HepG2 (cell line): ENCODE data around the gene EFNB1. TPM values are rescaled to one million over a fixed set of nuclear protein-coding genes. Genes with fewer than 3 reads are reported as not detected.

Experiments
- ARNT2 ChIP-seq: sonication (generic); formaldehyde crosslinking; IDR thresholded peaks from 2 replicates; pipeline ENCODE4 v1.8.0; 2022; ENCODE audit warnings: mild to moderate bottlenecking, low read depth, missing genetic modification reagents, moderate library complexity
- ATF4 ChIP-seq, 2 experiments: fragments of 450-650 bp in 1 of 2; sonication (generic) in 1 of 2; formaldehyde crosslinking; IDR thresholded peaks; 2 replicates each; pipeline versions ENCODE4 v1.5.0 to v1.8.0; 2020 to 2022; ENCODE audit warnings: mild to moderate bottlenecking in 1 of 2, missing genetic modification reagents in 1 of 2
- ATM ChIP-seq: fragments of 450-650 bp; IDR thresholded peaks from 2 replicates; pipeline ENCODE4 v1.7.1; 2017; ENCODE audit warnings: mild to moderate bottlenecking, borderline replicate concordance
- CBFB ChIP-seq: sonication (generic); formaldehyde crosslinking; IDR thresholded peaks from 2 replicates; pipeline ENCODE4 v1.4.0; 2020; ENCODE audit warnings: missing genetic modification reagents
- DR1 ChIP-seq: sonication (generic); formaldehyde crosslinking; IDR thresholded peaks from 2 replicates; pipeline ENCODE4 v1.8.0; 2021; ENCODE audit warnings: mild to moderate bottlenecking, missing genetic modification reagents, inconsistent platforms
- ELF1 ChIP-seq: sonication (generic); formaldehyde crosslinking; IDR thresholded peaks from 2 replicates; pipeline ENCODE4 v1.4.0; 2020; ENCODE audit warnings: missing genetic modification reagents
- GATAD1 ChIP-seq: IDR thresholded peaks from 2 replicates; pipeline ENCODE4 v1.6.1; 2016; ENCODE audit warnings: missing genetic modification reagents, missing compliant biosample characterization
- HNRNPLL ChIP-seq: fragments of 200-400 bp; formaldehyde crosslinking; IDR thresholded peaks from 2 replicates; pipeline ENCODE4 v1.6.1; 2017; ENCODE audit warnings: mild to moderate bottlenecking, low read depth, low read length; ENCODE audit not compliant: poor library complexity, severe bottlenecking
- PHB2 ChIP-seq: fragments of 450-650 bp; IDR thresholded peaks from 2 replicates; pipeline ENCODE4 v1.6.1; 2018; ENCODE audit not compliant: partially characterized antibody
- PHF21A ChIP-seq: sonication (generic); formaldehyde crosslinking; IDR thresholded peaks from 2 replicates; pipeline ENCODE4 v1.5.0; 2020; ENCODE audit warnings: mild to moderate bottlenecking, missing genetic modification reagents
- RBFOX2 ChIP-seq: fragments of 200-400 bp; formaldehyde crosslinking; IDR thresholded peaks from 2 replicates; pipeline ENCODE4 v1.6.1; 2017; ENCODE audit warnings: low read depth, mild to moderate bottlenecking, low read length
- SP1 ChIP-seq, 2 experiments: fragments of 450-650 bp in 1 of 2; sonication (generic) in 1 of 2; formaldehyde crosslinking in 1 of 2; IDR thresholded peaks; 2 replicates each; pipeline versions ENCODE4 v1.4.0 to v1.6.1; 2016 to 2020; ENCODE audit warnings: missing genetic modification reagents in 1 of 2
- ZFP37 ChIP-seq: sonication (generic); formaldehyde crosslinking; IDR thresholded peaks from 2 replicates; pipeline ENCODE4 v1.4.0; 2020; ENCODE audit warnings: missing genetic modification reagents, borderline replicate concordance
- ZFY ChIP-seq: sonication (generic); formaldehyde crosslinking; IDR thresholded peaks from 2 replicates; pipeline ENCODE4 v1.4.0; 2020; ENCODE audit warnings: missing genetic modification reagents
- ZMAT3 ChIP-seq: sonication (generic); formaldehyde crosslinking; conservative IDR thresholded peaks from 2 replicates; pipeline ENCODE4 v1.7.0; 2021; ENCODE audit warnings: missing genetic modification reagents
- ZNF253 ChIP-seq: sonication (generic); formaldehyde crosslinking; IDR thresholded peaks from 2 replicates; pipeline ENCODE4 v1.8.0; 2022; ENCODE audit warnings: mild to moderate bottlenecking, missing genetic modification reagents, borderline replicate concordance
- ZNF572 ChIP-seq: sonication (generic); formaldehyde crosslinking; IDR thresholded peaks from 2 replicates; pipeline ENCODE4 v1.5.1; 2020; ENCODE audit warnings: mild to moderate bottlenecking, missing genetic modification reagents
- ZSCAN5A ChIP-seq: sonication (generic); formaldehyde crosslinking; IDR thresholded peaks from 2 replicates; pipeline ENCODE4 v1.8.0; 2022; ENCODE audit warnings: mild to moderate bottlenecking, missing genetic modification reagents, borderline replicate concordance
- polyA plus RNA-seq, 8 experiments: library from polyadenylated mRNA; depleted of rRNA in 3 of 8; stranded (reverse) in 7 of 8; unstranded in 1 of 8; fragments of >200 nt; fragmentation: Illumina TruSeq in 4 of 8; extraction: Trizol in 4 of 8; gene quantifications; 2 replicates each; pipeline versions ENCODE4 v1.2.1 to v1.2.3, GENCODE V29; 2011 to 2016; ENCODE audit warnings: low read depth in 4 of 8, missing spikeins in 1 of 8, mixed read lengths in 1 of 8; ENCODE audit not compliant: insufficient read depth in 1 of 8
- total RNA-seq, 5 experiments: library from RNA; depleted of rRNA; stranded (reverse); fragments of >200 nt; fragmentation: Illumina TruSeq; extraction: Trizol; gene quantifications; 2 replicates each; pipeline ENCODE4 v1.2.3, GENCODE V29; 2016; ENCODE audit warnings: low read depth in 1 of 5
- TF ChIP-seq, protein P1 (sequence below): IDR thresholded peaks from 2 replicates; pipeline ENCODE4 v1.6.1; 2012; ENCODE audit warnings: inconsistent platforms
- TF ChIP-seq, protein P2 (sequence below): IDR thresholded peaks from 2 replicates; pipeline ENCODE4 v1.6.1; 2018; ENCODE audit warnings: missing genetic modification reagents
- TF ChIP-seq, protein P3 (sequence below): sonication (generic); formaldehyde crosslinking; IDR thresholded peaks from 2 replicates; pipeline ENCODE4 v1.8.0; 2022; ENCODE audit warnings: mild to moderate bottlenecking, missing genetic modification reagents, moderate library complexity
- TF ChIP-seq, protein P4 (sequence below): sonication (generic); formaldehyde crosslinking; IDR thresholded peaks from 2 replicates; pipeline ENCODE4 v1.5.0; 2020; ENCODE audit warnings: missing genetic modification reagents

EFNB1 gene
- total and polyA plus RNA-seq, 2 of the 13 experiments (the other 11 are each of a cell fraction or from before 2014, with no cell fraction given) = 4.0 to 4.1 TPM

- TF ChIP-seq, protein P1, sequence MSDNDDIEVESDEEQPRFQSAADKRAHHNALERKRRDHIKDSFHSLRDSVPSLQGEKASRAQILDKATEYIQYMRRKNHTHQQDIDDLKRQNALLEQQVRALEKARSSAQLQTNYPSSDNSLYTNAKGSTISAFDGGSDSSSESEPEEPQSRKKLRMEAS = peak; percentile 56; the same call in 1 of the 2 replicates
- peak; percentile 40; the same call in 1 of the 2 replicates for TF ChIP-seq ARNT2
- no peak for TF ChIP-seq SP1 (IDR thresholded peaks at IDR 0.05)
- peak; percentile 74 for TF ChIP-seq SP1 (CRISPR knock-in tag; IDR thresholded peaks at IDR 0.05)
- TF ChIP-seq, protein P2, sequence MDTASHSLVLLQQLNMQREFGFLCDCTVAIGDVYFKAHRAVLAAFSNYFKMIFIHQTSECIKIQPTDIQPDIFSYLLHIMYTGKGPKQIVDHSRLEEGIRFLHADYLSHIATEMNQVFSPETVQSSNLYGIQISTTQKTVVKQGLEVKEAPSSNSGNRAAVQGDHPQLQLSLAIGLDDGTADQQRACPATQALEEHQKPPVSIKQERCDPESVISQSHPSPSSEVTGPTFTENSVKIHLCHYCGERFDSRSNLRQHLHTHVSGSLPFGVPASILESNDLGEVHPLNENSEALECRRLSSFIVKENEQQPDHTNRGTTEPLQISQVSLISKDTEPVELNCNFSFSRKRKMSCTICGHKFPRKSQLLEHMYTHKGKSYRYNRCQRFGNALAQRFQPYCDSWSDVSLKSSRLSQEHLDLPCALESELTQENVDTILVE (CRISPR knock-in tag) = 0 out of 2 replicates have a peak, but pooled peaks have one; percentile 40
- no peak for TF ChIP-seq CBFB (CRISPR knock-in tag)
- TF ChIP-seq HNRNPLL = peak; percentile 3
- no peak for TF ChIP-seq ATM
- 0 out of 2 replicates have a peak, but pooled peaks have one; percentile 17 for TF ChIP-seq ZFY (CRISPR knock-in tag)
- peak; percentile 63 for TF ChIP-seq RBFOX2
- TF ChIP-seq DR1 (CRISPR knock-in tag) = peak; percentile 96
- no peak for TF ChIP-seq ZNF253
- TF ChIP-seq, protein P3, sequence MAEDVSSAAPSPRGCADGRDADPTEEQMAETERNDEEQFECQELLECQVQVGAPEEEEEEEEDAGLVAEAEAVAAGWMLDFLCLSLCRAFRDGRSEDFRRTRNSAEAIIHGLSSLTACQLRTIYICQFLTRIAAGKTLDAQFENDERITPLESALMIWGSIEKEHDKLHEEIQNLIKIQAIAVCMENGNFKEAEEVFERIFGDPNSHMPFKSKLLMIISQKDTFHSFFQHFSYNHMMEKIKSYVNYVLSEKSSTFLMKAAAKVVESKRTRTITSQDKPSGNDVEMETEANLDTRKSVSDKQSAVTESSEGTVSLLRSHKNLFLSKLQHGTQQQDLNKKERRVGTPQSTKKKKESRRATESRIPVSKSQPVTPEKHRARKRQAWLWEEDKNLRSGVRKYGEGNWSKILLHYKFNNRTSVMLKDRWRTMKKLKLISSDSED (CRISPR knock-in tag) = no peak
- peak; percentile 53 for TF ChIP-seq ELF1 (CRISPR knock-in tag)
- no peak for TF ChIP-seq PHB2
- TF ChIP-seq ZNF572 (CRISPR knock-in tag) = no peak
- TF ChIP-seq ZMAT3 (CRISPR knock-in tag) = 0 out of 2 replicates have a peak, but pooled peaks have one; percentile 31
- 0 out of 2 replicates have a peak, but pooled peaks have one; percentile 10 for TF ChIP-seq PHF21A
- TF ChIP-seq GATAD1 = peak; percentile 51
- no peak for TF ChIP-seq ZSCAN5A (CRISPR knock-in tag)
- TF ChIP-seq ZFP37 (CRISPR knock-in tag) = no peak
- 0 out of 4 replicates have a peak, but pooled peaks of 1 of the 2 experiments have one; percentile 18 for TF ChIP-seq ATF4 (CRISPR knock-in tag; IDR thresholded peaks at IDR 0.05)
- TF ChIP-seq, protein P4, sequence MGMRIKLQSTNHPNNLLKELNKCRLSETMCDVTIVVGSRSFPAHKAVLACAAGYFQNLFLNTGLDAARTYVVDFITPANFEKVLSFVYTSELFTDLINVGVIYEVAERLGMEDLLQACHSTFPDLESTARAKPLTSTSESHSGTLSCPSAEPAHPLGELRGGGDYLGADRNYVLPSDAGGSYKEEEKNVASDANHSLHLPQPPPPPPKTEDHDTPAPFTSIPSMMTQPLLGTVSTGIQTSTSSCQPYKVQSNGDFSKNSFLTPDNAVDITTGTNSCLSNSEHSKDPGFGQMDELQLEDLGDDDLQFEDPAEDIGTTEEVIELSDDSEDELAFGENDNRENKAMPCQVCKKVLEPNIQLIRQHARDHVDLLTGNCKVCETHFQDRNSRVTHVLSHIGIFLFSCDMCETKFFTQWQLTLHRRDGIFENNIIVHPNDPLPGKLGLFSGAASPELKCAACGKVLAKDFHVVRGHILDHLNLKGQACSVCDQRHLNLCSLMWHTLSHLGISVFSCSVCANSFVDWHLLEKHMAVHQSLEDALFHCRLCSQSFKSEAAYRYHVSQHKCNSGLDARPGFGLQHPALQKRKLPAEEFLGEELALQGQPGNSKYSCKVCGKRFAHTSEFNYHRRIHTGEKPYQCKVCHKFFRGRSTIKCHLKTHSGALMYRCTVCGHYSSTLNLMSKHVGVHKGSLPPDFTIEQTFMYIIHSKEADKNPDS (CRISPR knock-in tag) = no peak
These were observed at the start of gene EFNB1 (continued) for GRCh38 chrX:68828740-68829581.
